ENCODE data around the gene RUNX1.

Gene RUNX1

DNA sequence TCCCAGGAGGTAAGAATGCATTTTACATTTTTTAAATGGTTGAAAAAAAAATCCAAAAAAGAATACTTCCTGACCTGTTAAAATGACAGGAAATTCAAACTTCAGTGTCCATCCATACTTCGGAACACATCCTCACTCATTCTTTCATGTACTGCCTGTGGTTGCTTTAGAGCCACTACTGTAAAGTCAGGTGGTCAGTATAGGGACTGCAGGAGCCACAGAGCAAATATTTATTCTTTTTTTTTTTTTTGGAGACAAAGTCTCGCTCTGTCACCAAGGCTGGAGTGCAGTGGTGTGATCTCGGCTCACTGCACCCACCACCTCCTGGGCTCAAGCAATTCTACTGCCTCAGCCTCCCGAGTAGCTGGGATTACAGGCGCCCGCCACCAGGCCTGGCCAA is 255.6 kb downstream of the RUNX1 start:
- no peak for DNase-seq (ENCODE audit: low read depth)
- no peak overlapping the region for H3K4me3 ChIP-seq (ENCODE audit: low read depth, low read length)

DNA sequence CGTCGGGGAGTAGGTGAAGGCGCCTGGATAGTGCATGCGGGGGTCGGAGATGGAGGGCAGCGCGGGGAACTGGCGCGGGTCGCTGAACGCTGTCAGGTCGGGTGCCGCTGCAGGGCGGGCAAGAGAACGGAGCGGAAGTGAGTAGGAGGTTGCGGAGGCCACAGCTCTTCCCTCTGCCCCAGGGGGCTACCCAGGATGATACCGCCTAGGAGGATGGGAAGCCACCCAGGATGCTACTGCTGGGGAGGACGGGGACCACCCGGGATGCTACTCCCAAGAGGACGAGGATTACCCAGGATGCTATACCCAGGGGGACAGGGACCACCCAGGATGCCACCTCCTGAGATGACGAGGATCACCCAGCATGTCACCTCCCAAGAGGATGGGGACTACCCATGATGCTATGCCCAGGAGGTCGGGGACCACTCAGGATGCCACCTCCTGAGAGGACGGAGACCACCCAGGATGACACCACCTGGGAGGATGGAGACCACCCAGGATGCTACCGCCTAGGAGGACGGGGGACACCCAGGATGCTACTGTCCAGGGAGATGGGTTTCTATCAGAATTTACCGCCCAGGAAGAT is 256.5 kb downstream of the RUNX1 start:
- no peak overlapping the region for H3K4me3 ChIP-seq (ENCODE audit: low read depth, low read length)
- no peak for DNase-seq (ENCODE audit: low read depth)

DNA sequence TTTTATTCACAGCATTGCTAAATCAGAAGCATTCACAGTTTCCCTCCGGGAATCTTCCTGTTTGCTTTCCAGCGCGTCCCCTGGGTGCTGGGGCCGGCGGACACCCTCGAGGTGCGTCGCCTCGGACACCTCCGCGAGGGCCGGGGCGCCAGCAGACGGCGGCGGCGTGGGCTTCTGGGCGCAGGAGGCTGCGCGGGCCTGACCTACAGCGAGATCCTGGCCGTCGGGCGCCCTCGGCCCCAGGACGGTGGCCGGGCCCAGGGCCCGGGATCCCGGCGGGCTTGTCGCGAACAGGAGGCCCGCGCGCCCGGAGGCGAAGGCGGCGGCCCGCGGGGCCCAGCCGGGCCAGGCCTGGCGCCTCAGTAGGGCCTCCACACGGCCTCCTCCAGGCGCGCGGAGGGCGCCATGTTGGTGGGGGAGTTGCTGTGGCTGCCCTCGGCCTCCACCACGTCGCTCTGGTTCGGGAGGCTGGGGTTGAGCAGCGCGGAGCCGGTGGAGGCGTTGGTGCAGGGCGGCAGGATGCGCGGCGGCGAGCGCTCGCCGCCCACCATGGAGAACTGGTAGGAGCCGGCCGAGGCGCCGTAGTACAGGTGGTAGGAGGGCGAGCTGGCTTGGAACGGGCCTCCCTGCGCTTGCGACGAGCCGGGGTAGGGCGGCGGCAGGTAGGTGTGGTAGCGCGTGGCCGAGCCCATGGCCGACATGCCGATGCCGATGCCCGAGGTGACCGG is 257.2 kb downstream of the RUNX1 start:
- no peak for DNase-seq (ENCODE audit: low read depth)
- H3K4me3 ChIP-seq (ENCODE audit: low read depth, low read length): no peak overlapping the region

DNA sequence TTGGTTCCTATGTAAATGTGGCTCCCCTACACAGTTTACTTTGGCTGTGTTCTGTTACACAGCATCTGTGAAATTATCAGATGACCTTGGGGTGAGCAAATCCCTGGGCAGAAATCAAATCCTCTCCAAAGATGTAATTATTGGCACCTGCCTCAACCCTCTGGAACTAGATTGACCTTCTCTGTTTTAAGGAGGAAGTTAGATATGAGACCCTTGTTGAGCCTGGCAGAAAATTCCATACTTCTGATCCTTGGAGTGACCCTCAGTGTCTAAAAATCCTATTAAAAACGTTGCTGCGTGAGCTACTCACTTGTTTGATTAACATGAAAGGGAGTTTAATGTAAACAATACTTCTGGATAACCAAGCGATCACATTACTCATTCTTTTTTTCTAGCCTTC is 258.3 kb downstream of the RUNX1 start:
- H3K4me3 ChIP-seq (ENCODE audit: low read depth, low read length): no peak overlapping the region
- no peak for DNase-seq (ENCODE audit: low read depth)

DNA sequence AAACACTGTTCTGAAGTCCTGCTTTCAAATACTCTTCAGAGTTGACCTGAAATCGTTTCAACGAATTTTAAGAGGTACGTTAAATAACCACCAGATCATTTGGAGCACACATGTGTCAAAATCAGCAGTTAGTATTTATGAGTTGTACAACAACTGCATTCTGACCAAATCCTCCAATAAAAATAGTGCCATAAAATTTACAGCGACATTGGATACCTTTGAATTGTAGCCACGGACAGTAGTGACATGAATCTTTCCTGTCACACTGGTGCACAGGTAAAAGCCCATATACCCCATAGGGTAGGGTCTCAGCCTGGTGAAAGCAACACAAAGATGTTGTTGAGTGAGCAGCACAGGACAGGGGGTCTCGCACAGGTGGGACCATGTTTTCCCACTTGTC is 258.8 kb downstream of the RUNX1 start:
- no peak for DNase-seq (ENCODE audit: low read depth)
- no peak overlapping the region for H3K4me3 ChIP-seq (ENCODE audit: low read depth, low read length)

DNA sequence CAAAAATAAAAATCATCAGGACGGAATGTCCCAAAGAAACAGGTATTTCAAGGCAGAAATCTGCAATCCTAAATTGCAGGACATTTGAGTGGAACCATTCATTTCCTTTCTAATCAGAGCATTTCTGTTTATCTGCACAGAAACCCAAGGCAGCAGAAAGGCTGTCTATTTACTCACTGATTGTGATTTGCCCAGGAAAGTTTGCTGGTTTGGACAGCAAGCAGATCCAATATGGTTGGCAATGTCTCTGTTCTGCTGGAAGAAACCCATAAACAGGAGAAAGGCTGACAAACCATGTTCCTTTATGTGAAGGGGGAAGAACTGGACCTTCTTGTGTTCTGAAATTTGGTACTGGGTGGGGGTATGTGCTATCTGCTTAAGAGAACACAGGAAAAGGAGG is 260.2 kb downstream of the RUNX1 start:
- no peak for DNase-seq (ENCODE audit: low read depth)
- no peak overlapping the region for H3K4me3 ChIP-seq (ENCODE audit: low read depth, low read length)

DNA sequence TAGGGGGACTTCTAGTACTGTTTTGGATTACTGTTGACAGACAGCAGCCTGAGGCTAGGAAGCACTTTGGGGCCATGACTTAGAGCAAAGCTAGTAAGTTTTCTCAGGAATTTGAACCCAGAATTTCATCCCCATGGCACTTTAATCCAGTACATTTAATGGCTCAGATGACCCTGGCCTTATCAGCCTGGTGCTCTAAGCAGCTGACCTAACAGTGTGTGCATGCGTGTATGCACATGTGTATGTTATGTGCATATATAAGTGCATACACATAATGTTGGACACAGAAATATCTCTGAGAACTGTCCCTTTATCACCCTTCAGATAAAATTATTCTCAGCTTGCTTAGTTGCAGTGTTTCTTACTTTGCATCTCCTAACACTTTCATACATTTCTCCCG is 265.3 kb downstream of the RUNX1 start:
- no peak for DNase-seq (ENCODE audit: low read depth)
- H3K4me3 ChIP-seq (ENCODE audit: low read depth, low read length): no peak overlapping the region

DNA sequence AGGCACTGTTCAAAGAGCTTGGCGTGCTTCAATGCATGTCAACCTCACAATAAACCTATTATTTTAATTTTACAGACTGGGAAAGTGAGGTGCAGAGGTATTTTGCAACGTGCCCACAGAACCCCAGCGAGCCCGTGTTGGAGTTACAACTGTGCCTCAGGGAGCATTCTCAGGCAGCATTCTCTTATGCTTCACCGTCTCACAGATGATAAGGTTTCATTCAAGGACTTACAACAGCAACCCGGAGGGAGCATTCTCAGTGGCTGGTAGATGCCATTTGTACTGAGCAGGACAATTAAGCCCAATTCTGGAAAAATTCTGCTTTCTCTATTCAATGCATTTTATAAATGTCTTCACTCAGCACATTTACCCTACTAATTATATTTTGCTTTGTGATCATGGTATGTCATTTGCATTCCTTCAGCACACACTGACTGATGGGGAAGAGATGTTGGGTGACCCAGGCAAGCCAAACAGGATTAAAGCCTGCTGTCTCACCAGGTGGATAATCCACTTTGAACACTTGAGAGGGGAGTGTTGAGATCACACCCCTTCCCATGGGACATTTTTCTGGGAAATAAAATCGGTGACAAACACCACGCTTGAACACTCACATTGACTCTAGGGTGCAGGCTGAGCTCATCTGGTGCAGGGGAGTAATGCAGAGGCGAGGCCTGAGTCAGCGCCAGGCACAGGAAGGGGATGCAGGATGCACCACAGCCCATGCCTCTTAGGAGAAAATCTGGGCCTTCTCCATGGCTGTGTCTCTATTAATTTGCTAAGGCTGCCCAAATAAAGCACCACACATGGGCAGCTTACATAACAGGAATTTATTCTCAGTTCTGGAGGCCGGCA is 266.4 kb downstream of the RUNX1 start:
- no peak for DNase-seq (ENCODE audit: low read depth)
- no peak overlapping the region for H3K4me3 ChIP-seq (ENCODE audit: low read depth, low read length)

DNA sequence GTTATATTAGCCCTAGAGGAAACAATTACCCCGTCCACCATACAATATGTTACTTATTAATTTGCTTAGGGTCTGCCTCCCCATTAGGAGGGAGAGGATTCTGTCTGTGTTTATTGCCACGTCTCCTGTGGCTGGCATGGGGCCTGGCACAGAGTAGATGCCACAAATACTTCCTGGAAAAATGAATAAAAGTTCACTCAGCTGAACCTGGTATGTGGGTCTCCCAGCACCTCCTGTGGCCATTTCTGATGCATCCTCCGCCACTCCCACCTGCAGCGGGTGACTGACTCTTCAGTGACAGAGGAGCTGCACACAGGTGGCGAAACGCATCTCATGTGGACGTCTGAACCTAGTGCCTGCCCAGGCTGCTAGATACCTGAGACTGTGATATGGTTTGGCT is 267.6 kb downstream of the RUNX1 start:
- DNase-seq (ENCODE audit: low read depth): no peak
- H3K4me3 ChIP-seq (ENCODE audit: low read depth, low read length): no peak overlapping the region

DNA sequence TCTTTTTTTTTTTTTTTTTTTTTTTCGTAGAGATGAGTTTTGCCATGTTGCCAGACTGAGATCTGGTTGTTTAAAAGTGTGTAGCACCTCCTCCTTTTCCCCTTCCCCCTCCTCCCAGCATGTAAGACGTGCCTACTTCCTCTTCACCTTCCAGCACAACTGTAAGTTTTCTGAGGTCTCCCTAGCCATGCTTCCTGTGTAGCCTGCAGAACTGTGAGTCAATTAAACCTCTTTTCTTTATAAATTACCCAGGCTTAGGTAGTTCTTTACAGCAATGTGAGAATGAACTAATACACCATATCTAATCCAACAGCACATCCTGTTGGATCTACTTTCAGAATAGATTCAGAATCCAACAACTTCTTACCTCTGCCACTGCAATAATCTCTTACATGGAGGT is 269.2 kb downstream of the RUNX1 start:
- no peak for DNase-seq (ENCODE audit: low read depth)
- H3K4me3 ChIP-seq (ENCODE audit: low read depth, low read length): no peak overlapping the region

DNA sequence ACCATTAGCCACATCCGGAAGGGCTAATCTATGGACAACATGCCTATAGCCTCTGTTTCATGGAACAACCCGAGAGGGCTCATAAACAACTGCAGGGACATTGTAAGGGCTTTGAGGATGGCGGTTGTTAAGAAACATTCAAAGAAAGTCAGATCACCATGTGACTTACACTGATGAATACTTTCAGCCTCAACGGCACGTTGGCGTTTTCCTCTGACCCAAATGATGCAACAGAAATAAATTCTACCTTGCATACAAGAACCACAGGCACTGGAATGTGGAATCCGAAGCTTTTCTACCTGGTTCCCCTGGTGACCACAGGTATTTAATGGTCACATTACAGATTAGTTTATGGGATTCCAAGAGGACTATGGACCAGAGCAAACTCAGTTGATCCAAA is 273.3 kb downstream of the RUNX1 start:
- no peak for DNase-seq (ENCODE audit: low read depth)

DNA sequence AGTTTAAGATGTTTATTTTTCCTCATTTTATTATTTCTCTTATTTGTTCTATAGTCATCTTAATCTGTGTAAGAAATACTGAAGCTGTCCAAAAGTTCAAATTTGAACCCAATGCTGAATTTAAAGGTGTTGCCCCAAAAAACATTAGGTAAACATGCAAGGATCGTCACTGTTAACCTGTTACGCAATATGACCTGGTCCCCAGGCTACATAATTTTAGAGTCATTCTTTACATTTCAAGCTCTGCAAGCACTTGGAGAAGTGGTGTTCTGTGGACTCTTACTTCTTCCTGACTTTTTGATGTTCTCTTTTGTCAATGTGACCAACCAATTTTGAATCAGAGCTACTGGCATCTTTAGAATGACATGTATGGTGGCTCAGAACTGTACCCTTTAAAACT is 274.4 kb downstream of the RUNX1 start:
- no peak for DNase-seq (ENCODE audit: low read depth)
- no peak overlapping the region for H3K4me3 ChIP-seq (ENCODE audit: low read depth, low read length)

More for the DNA sequence above, 273.3 kb downstream of the RUNX1 start:
- no peak overlapping the region for H3K4me3 ChIP-seq (ENCODE audit: low read depth, low read length)

DNA sequence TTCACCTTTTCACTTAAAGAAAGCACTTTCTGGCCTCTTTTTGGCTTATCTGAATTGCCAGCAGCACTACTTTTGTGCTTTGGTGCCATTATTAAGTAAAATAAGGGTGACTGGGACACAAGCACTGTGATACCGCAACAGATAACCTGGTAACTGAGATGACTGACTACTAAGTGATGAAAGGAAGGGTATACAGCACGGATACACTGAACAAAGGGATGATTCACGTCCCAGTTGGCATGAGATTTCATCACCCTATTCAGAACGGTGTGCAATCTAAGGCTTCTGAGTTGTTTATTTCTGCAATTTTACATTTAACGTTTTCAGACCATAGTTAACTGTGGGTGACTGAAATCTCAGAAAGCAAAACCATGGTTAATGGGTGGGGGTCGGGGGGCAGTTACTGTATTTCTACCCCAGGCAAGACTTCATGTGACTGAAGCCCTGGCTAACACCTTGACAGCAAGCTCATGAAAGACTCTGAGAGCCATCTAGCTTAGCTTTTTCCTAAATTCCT is 277.5 kb downstream of the RUNX1 start:
- DNase-seq (ENCODE audit: low read depth): peak; percentile 73
- no peak overlapping the region for H3K4me3 ChIP-seq (ENCODE audit: low read depth, low read length)

DNA sequence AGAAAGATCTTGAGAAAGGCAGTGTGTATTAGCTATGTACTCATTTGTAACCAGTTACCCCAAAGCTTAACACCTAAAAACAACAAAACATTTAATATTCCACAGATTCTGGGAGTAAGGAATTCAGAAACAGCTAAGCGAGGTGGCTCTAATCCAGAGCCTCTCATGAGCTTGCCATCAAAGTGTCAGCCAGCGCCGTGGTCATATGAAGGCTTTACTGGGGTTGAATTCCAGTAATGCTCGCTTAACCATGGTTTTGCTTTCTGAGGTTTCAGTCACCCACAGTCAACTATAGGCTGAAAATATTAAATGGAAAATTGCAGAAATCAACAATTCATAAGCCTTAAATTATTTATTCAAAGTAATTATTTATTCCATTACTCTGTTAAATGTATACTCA is 278.5 kb downstream of the RUNX1 start:
- no peak overlapping the region for H3K4me3 ChIP-seq (ENCODE audit: low read depth, low read length)
- no peak for DNase-seq (ENCODE audit: low read depth)

DNA sequence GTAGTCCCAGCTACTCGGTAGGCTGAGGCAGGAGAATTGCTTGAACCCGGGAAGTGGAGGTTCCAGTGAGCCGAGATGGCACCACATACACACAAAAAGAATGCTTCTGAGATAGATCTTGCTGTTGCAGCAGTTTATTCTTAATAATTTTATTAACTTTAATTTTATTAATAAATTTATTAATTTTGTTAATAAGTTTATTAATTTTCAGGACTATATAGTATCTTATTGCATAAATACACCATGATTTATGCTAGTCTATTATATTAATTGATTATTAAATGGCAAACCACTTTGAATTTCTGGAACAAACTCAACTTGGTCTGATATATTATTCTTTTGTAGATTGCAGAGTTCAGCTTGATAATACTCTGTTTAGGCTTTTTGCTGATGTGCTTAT is 280.8 kb downstream of the RUNX1 start:
- no peak overlapping the region for H3K4me3 ChIP-seq (ENCODE audit: low read depth, low read length)
- no peak for DNase-seq (ENCODE audit: low read depth)

DNA sequence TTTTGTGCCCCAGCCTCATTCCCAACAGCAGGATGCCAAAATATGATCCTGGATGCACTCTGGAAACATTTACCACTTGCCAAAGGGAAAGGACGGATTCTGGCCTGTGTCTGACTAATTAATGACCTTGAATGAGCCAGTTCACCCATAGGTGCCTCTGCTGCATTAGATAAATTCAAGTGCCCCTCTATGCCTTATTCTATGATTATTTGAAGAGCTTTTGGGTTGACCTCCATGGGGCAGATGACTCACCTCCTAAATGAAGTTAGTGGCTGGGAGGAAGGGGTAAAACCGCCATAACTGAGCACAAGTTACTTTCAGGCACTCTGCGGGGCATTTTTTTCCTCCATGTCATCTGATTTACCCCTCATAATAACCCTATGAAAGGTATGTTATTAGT is 282.2 kb downstream of the RUNX1 start:
- H3K4me3 ChIP-seq (ENCODE audit: low read depth, low read length): no peak overlapping the region
- no peak for DNase-seq (ENCODE audit: low read depth)

DNA sequence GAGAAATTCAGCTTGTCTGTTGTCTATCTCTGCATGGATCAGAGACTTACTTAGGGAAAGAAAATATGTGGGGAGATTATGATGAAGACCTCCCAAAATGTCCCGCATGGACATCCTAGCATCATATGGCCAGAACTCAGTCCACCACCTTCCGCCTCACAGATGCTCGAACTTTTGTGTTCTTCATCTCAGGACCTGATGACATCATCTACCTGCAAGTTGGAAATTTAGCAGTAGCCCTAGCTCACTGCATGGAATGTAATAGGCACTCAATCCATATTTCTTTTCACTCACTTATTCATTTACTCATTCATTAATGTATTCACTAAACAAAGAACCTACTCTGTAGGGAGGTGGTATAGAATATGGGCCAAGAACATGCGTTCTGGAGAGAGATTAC is 283.5 kb downstream of the RUNX1 start:
- no peak for DNase-seq (ENCODE audit: low read depth)
- H3K4me3 ChIP-seq (ENCODE audit: low read depth, low read length): no peak overlapping the region

DNA sequence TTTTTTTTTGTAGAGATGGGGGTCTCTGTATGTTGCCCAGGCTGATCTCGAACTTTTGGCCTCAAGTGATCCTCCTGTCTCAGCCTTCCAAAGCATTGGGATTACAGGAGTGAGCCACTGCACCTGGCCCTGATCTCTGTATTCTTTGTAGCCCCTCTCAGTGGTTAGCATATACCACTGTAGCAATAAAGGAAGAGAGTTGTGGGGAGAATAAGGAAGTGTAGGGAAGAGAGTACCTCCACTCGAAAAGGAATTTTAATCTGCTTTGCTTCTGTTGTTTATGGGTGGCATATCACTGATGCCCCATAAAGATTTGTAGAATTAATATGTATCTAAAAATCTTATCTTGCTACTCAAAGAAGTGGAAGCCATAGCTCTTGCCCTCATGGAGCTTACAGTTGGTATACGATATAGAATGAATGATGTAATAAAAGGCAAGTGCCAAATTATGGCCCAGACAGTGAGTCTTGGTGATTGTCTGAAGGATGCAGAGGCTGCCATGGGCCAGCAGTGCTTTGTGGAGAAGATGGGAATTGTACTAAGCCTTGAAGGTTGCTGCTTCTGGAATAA is 284.3 kb downstream of the RUNX1 start:
- DNase-seq (ENCODE audit: low read depth): no peak
- H3K4me3 ChIP-seq (ENCODE audit: low read depth, low read length): no peak overlapping the region

DNA sequence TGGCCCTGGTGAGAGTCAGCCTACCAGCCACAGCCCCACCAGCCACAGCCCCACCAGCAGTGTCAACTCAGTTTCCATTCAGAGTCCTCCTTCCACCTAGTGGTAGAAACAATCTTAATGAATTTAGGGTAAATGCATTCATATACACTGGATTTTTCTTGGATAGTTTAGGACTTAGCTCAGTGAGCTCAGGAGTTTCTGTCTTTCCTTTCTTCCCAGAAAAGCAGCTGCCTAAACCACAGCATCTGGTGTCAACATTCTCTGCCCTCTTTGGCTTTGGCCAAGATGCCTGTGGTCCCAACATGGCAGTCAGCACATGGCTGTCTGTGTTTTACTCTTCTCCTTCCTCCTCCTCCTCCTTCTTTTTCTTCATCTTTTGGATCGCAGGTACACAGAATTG is 286.3 kb downstream of the RUNX1 start:
- peak; percentile 53 for DNase-seq (ENCODE audit: low read depth)
- H3K4me3 ChIP-seq (ENCODE audit: low read depth, low read length): no peak overlapping the region

DNA sequence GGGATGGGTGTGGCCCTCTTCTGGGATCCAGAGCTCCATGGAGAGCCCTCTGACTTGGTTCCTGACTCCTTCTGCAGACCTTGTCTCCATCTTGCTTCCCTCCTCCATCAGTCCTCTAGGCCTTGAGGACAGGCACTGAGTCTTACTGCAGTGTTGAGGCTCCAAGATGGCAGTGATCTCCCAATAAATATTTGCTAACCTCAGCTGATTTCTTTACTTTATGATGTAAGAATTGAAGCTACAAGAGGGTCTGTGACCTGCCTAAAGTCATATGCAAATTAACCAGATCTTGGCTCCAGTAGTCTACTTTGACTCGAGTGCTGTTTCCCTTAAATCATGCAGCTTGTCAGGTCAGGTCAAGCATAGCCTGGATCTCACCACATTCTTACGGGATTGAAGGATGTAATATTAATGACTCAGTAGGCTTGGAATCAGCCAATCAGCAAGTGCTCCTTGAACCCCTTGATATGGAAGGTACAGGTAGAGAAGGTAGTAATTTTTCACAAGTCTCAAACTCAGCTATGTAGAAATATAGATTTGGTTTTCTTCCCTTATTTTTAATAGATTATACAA is 287.3 kb downstream of the RUNX1 start:
- DNase-seq (ENCODE audit: low read depth): no peak
- no peak overlapping the region for H3K4me3 ChIP-seq (ENCODE audit: low read depth, low read length)
